ENCODE results near the gene TNS1.
"Not testable (repeated sequence)": the region's sequence is repeated elsewhere in the genome, so short reads cannot be mapped to it uniquely, and the experiment has no call there.

Gene TNS1

DNA sequence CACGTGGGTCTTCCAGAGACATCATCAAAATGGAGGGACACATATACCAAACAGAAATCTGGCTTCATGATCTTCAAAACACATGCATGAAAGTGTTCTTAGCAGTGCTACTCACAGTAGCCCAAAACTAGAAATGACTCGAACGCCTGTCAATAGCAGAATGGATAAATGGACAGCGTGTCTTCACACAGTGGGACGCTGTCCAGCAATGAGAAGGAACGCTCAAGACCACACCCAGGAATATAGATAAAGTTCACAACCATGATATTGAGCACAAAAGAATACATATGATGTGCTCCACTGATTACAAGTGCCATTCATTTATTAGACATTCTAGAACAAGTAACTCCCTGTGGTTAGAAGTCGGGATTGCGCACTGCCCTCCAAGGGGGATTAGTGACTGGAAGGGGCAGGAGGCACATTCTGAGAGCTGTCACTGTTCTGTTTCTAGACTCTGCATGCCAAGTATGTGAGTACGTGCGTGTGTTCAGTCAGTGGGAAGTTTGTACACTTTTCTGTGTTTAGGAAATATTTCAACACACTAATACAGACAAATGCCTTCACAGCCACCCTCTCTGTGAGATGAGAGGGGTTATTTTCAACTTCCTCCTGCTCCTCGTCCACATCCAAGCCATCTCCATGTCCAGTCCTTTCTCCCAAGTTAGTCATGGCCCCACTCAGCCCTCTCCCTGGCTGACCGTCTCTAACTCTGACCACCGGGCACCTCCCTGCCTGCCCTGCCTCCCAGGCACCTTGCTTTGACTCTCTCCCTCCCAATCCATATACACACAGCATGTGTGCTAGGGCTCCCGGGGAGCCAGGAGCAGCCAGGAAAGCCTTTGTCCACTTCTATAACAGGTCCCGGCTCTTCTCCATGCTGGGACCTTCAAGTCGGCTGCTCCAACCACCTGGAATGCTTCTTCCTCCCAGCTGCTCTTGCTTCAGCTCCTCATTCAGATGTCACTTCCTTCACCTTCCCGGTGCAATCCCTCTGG is 26.9 kb upstream of the TNS1 start:
- DNase-seq, result no peak

DNA sequence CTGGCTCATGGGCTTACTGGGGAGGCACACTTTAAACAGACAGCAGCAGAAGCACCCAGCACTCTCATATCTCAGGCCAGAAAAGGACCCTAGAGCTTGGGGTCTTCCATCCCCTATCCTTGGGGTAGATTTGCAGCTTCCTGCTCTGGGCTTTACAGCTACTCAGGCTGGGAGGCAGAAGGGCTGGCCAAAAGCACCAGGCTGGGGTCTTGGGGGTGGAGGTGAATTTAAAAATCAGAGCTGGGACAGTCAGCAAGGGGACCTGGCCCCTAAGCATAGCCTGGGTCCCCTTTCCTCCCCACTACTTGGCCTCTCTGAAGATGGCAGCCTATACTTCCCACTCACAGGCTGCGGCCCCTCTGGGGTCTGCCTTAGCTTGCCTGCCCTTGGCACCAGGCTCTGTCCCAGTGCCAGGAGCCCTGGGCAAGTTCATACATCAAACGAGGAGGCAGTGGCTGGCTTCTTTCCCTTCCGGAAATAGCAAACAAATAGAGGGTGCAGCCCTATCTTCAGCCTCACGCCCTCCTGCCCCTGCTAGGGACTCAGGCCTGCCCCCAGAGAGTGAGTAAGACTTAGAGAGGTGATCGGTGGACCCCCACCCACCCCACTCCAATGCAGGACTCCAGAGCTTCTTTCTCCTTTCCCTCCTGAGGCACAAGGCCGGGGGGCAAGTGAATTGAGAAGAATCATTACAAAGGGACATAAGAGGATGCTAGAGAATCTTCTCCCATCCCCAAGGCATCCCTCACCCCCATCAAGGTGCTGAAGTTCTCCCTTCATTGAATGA is 26.0 kb upstream of the TNS1 start:
- peak; percentile 57 for DNase-seq

DNA sequence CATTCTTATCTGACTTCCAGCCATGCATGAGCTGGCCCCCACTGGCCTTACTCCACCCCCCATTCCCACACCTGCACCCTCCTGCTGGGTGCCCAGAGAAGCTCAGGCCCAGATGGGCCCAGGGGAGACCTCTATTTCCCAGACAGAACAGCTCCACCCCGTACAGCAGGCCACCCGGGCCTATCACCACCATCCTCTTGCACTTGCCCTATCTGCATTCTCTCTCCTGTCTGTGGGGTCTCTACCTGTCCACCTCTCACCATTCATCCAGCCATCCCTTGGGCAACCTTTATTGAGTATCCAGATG is 25.3 kb upstream of the TNS1 start:
- DNase-seq, result no peak

DNA sequence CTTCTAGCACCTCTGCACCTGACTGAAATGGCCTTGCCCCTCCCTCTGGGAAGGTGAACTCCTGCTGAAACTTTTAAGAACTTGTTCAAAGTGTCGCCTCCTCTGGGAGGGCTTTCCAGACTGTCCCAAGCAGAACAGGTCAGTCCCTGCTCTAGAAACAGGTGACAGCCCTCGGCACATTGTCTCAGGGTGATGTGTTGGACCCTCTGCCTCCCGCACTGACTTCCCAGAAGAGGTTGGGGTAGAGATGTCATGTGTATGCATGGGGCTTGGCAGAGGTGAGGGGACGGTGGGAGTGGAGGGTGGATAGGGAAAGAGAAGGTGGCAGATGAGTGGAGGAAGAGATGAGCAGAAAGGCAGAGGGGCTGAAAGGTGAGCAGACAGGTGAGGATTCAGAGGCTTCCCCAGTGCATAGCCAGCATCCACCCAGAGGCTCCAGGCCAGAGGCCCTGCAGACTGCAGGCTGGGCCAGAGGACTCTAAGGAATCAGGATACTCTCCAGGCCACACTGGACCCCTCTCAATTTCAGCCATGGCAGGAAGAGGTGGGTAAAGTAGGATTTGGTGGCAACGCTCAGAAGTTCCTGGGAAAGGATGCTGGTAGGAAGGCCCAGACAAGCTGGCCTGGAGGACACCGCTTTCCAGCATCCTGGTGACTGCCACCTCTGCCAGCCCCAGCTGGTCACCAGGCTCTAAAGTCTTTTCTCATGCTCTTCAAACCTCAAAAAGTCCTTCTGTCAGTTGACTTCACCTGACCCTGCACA is 24.8 kb upstream of the TNS1 start:
- DNase-seq, result no peak

DNA sequence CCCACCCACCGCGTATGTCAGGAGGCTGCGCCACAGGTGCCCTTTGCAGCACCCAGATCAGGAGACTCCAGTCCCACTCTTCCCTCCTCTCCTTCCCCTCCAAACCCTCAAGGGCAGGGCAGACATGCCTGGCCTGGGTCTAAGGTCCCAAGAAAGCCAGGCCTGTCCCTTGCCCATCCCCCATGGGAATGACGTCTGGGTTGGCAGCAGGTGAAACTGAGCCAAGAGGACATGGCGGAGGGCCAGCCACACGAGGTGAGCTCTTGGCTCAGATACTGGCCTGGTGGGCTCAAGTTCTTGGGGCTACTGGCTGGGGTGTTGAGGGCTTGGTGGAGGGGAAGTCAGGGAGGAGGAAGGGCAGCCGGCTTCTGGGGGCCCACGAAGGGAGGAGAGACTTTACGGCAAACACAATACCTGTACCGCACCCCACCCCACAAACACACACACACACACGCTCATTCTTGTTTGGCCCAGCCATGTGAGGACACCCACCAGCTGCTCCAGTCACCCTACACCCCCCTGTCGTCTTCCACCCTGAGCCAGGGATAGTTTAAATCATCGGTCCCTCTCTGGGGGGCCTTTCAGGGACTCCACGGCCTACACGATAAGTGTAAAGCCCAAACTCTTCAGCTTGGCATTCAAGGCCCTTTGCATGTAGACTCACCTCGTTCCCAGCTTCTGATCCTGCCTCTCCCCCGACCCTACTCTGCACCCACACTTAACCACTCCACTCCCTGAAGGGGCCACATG is 24.1 kb upstream of the TNS1 start:
- no peak for DNase-seq

DNA sequence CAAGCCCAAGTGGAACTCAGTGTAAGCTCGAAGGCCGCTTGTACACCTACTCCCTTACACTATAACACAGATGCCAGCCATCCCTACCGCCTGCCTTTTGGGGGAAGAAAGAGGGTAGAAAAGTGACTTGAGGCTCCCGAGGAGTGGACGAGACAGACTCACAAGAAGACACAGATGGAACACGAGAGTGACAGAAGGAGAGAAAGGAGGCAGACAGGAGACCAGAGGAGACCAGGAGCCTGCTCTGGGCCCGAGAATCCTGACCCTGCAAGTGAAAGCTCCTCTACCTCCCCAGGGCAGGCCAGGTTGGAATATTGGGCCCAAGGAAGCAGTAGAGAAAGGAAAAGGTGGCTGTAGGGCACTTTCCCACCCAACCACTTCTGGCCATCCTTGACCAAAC is 23.4 kb upstream of the TNS1 start:
- DNase-seq, result no peak

DNA sequence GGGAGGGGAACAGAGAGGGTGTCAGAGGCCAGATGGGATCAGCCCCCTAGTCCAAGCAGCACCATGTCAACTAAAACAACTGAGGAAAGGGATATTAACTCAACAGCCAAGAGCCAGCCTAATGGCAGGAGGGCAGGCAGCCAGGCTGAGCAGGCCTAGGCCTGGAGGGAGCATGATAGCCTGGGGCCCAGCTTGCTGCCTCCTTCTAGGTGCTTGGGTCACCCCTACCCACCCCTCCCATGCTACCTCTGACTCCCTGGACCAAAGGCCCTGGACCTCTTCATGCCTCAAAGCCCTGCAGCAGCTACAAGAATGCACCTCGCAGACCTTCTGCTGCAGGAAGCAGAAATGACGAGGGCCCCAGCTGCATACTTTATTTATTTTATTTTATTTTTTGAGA is 22.1 kb upstream of the TNS1 start:
- no peak for DNase-seq

DNA sequence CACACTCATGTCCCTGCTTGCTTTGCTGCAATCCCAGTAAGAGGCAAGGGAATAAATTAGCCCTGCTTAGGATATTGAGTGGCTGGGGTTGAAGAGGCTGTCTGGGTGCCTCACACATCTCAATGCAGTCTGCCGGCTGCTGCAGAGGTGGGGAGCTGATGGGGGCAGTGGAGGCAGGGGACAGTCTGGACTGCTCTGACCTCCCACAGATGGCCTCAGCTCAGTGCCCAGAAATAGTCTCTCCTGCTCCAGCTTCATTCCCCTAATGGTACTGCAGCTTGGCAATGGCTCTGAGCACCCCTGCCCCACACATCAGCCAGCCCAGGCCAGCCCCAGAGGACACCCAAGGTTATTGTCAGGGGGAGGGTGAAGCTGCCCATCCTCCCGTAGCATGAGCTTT is 21.5 kb upstream of the TNS1 start:
- no peak for DNase-seq

DNA sequence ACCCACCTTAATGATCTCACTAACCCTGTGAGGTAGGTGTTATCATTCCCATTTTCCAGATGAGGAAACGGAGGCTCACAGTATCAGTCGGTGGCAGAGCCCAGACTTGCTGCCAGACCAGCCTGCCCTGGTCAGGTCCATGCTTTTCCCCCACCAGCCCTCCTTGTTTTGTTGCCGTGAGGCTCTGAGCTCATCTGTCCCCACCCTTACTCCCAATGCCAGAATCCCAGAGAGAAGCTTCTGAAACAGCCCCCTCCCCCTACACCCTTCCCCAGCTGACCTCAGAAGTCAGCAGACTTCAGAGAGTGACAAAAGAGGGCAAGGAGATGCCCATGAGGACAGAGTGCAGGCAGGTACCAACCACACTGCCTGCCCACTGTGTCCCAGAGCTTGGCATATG is 20.8 kb upstream of the TNS1 start:
- DNase-seq, result no peak

DNA sequence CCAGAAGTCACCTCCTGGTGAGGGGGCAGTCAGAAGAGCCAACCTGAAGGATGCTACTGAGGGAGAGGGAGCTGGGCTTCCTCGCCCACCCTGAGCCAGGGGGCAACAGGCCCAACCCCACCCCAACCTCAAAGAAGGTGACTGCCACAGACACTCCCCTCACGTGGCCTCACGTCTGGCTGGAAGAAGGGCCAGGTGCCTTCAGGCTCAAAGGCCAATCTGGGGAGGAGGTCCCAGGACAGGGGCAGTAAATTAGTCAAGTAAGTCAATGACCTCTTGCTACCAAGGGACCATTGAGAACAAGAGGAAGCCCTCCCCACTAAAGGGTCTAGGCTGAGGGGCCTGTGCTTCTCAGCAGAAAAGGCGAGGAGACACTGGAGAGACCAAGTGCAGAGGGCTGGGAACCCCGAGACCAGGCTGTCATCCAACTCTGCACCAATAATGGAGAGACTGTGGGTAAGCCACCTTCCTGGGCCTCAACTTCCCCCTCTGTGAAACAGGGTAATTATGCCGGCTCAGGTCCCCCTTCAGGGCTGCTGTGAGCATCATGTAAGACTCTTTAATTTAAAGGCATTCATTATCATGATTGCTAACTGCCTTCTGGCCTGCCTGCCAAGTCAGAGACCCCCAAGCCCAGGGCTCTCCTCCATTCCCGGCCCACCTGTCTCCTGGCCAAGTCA is 20.2 kb upstream of the TNS1 start:
- no peak for DNase-seq

DNA sequence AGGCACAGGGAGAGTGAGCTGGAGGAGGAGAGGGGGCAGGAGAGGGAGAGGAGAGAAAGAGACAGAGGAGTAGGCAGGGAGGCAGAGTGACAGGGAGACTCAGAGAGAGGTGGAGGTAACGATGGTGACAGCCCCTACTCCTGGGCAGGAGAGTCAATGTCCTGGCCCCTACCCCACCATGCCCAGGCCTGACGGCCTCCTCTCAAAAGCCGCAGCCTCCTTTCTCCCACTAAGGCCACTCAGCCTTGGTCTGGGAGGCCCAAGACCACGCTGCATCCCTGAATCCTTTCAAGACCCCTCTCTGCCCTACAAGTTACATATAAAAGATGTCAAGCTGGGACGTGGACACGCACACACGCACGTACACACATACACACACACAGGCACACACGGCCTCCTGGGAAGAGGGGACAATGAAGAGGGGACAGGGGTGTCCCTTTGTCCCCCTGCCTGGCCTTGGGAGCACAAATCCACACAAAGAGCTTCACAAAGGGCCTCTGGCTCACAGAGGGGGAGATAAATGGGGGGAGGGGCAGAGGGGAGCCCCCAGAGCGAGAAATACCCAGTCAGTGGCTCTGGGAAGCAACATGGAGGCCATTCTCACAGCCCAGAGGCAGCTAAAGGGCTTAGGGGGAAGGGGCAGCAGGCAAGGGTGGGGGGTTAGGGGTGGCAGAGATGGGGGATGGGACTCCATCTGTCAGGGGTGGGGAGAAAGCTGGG is 19.5 kb upstream of the TNS1 start:
- no peak for DNase-seq

DNA sequence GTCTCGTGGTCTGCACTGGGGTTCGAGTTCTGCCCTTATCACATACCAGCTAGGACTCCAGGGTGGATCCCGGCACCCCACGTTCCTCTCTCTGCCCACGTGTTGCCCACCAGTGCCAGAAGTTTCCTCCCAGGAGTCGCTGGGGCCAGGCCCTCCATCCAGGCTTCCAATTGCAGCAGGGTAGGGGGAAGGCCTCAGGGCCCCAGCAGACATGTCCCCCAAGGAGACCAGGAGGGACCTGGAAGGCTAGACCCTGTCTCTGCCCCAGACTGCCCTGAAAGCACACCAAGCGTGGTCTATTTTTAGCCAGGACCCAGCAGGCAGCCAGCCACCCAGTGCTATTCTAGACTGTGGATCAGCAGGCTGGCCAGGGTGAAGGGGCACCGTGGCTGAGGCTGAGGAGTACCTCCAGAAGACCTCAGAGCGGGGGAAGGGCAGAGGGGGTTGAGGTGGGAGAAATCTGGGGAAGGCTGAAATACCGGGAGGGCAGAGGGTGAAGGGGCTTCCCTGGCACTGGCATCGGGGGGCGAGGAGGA is 18.8 kb upstream of the TNS1 start:
- DNase-seq, result no peak

DNA sequence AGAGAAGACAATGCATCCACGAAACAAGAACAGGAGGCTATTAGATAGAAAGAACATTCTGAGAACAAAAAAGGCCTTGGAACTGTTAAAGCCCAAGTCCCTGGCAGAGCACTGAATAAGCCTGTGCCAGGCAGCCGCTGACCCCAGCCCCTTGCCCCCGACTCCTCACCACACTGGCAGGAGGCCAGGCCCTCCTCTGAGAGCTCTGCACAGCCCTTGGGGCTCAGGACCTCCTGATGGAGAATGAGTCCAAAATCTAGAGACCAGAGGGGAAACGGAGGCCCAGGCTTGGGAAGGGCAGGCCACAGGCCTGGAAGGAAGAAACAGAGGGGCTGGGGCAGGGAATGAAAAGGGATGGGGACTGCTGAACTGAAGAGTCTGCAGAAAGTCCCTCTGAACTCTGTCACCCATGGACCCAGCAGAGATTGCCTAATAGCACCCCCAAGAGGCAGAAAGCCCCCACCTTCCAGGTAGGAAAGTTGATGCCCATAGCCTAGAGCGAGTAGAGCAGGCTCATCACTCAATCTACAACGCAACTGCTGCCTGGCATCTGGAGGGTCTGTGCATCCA is 18.3 kb upstream of the TNS1 start:
- no peak for DNase-seq

DNA sequence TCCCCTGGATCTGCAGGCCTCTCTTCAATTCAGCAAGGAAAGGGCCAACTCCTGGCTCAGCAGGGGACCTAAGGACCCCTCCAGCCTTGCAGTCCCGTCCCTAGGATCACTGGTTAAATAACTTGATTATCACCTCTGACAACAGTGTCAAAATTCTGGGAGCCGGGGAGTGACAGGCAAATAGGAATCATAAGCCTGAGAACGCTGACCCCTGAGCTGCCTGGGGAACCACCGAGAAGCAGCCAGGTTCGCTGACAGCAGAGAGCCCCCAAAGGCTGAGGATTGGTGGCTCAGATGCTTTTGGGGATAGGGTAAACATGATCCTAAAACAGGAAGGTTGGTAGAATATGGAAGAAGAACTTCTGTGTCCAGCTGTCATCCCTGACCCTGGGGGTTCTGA is 17.5 kb upstream of the TNS1 start:
- no peak for DNase-seq

DNA sequence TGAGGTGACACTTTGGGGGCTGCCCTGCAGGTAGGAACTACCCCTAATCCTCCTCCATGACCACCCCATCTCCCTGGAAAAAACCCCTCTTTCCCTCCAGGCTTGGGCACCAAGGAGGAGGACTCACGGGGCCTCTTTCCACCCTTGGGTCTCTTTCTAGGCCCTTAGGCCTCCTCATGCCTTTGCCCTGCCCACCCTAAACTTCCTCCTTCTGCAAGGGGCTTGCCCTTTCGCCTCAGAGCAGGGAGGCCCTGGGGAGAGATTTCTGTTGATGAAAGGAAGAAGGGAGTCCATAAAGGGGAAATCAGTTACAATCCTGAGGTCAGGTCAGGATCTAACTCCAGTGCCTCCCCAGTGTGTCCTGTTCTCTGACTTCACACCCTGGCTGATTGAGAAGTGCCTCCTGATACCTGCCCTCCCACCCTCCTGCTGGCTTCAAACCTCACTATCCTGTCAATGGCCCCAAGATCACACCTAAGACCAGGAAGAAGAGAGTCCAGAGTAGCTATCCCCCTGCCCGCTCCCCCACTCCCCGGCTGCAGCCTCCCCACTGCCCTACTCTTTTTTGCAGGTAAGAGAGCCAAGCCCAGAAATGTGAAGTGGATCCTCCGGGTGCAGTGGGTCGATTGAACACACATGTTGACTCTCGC is 16.7 kb upstream of the TNS1 start:
- no peak for DNase-seq

DNA sequence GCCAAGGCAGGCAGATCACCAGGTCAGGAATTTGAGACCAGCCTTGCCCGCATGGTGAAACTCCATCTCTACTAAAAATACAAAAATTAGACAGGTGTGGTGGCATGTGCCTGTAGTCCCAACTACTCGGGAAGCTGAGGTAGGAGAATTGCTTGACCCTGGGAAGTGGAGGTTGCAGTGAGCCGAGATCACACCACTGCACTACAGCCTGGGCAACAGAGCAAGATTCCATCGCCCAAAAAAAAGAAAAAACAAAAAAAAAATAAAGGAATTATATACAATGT is 16.0 kb upstream of the TNS1 start:
- not testable (repeated sequence) for DNase-seq

DNA sequence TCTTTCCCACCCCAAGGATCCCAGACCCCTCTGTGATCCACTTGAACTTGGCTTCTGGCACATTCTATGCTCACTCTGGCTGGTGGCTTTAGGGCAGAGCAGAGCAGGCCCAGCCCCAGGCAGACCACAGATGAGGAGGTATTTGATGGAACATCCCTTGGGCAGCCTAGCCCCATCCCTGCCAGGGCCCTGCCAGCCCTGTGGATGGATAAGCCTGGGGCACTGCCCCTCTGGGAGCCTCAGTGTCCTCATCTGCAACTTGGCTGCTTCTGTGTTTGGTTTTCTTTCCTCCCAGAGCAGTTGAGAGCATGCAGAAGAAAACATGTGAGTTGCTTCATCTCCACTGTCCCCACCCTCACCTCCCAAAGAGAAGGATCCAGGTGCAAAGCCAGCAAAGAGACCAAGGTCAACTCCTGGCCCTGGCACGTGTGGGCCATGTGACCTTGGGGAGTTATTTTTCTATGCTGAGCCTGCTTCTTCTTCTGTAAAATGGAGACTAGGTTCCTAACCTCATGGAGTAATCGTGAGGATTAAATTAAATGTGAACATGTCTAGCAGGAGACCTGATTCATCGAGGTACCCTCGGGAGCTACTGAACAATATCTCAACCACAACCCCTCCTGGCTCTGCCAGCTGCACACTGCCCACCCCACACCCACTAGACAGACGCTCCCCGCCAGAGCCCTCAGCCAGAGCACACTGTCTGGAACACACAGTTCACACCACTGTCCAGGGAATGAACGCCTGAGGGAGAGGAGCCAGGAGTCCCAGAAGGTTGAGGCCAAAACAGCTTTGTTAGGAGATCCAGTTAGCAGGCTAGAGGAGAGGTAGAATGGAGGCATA is 14.6 kb upstream of the TNS1 start:
- no peak for DNase-seq

DNA sequence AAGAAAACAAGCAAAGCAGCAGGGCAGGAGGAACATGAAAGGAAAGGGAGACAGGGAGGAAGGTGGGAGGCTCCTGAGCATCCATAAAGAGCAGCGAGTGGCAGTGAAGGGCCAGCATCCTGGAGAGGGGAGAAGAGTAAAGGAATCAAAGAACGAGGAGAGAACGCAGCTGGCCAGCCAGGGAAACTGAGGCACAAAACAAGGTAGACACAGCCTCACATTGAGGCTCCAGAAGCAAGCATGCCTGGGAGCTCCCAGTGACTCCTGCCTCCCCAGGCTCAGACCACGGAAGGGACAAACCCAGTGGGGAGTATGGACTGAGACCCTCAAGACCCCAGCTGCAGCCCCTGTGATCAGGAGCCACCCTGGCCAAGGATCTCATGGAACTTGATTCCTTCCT is 14.0 kb upstream of the TNS1 start:
- no peak for DNase-seq

Measured in NCI-H1694 treated with DMSO at 0.1 percent for 48 hours (cell line).